ENCODE results near the gene C10orf90. TPM values are rescaled to one million over a fixed set of nuclear protein-coding genes. Genes with fewer than 3 reads are reported as not detected.

Gene C10orf90
- total RNA-seq, 3 donors from 2014 or later = 0.16 to 30.4 (median 3.9) TPM

DNA sequence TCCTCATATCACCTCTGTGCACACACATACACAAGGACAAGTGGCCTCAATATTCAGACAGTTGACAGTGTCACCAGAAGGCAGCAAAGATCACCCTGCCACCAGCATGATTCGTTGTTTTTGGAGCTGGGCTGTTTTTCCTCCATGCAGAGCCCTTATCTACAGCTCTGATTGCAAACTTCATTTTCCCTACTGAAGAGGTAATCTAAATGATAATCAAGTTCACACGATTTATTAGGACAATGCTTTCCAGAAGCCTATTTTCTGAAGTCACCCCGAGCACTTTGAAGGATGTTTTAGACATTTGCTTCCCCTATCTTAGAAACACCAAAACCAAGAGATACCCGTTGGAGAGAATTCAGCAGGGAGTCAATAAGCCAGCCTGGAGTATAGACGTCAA is 236.3 kb downstream of the C10orf90 start:
- peaks cover 4% of the 10 kb centered on the region in 2 donors for H3K9me3 ChIP-seq
- TF ChIP-seq, protein P1, sequence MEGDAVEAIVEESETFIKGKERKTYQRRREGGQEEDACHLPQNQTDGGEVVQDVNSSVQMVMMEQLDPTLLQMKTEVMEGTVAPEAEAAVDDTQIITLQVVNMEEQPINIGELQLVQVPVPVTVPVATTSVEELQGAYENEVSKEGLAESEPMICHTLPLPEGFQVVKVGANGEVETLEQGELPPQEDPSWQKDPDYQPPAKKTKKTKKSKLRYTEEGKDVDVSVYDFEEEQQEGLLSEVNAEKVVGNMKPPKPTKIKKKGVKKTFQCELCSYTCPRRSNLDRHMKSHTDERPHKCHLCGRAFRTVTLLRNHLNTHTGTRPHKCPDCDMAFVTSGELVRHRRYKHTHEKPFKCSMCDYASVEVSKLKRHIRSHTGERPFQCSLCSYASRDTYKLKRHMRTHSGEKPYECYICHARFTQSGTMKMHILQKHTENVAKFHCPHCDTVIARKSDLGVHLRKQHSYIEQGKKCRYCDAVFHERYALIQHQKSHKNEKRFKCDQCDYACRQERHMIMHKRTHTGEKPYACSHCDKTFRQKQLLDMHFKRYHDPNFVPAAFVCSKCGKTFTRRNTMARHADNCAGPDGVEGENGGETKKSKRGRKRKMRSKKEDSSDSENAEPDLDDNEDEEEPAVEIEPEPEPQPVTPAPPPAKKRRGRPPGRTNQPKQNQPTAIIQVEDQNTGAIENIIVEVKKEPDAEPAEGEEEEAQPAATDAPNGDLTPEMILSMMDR (IDR thresholded peaks at IDR 0.05) = no peak
- TF ChIP-seq POLR2AphosphoS5 (IDR thresholded peaks at IDR 0.05) = no peak
- intact Hi-C loops (cut with DNase I; ENCODE audit: low total_unique reads) = no loop called here
- H3K27ac ChIP-seq = no peak overlapping the region
- H3K36me3 ChIP-seq = no peaks in the 10 kb centered on the region
- DNase-seq (ENCODE audit: low spot score in 2 of 2) = no peak
- H3K4me3 ChIP-seq = no peak overlapping the region
- no peaks in the 10 kb centered on the region for H3K4me1 ChIP-seq
- no peaks in the 10 kb centered on the region for H3K27me3 ChIP-seq

DNA sequence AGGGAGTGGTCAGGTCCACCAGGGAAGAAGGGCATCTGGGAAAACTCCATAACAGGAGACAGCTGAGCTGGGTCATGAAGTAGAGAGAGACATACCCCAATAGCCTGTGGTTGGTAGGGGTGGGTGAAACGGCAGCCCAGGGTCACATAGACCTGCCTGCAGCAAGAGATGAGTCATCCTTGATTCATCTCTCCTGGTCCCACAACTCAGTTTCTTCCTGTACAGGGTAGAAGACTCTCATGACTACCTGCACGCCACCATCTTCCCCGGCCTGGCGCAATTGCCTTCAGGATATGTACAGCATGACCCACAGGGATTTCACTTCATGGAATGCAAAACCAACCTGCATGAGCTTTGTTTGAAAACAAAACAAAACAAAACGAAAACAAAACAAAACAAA is 237.1 kb downstream of the C10orf90 start:
- Histone ChIP-seq H3K9me3 (no peaks in the 10 kb centered on the region), H3K4me3 (no peak overlapping the region), H3K4me1 (no peaks in the 10 kb centered on the region), H3K27ac (no peak overlapping the region), H3K36me3 (no peaks in the 10 kb centered on the region), H3K27me3 (no peaks in the 10 kb centered on the region)
- no peak for DNase-seq (ENCODE audit: low spot score in 2 of 2)
- intact Hi-C loops (cut with DNase I; ENCODE audit: low total_unique reads) = no loop called here
- TF ChIP-seq POLR2AphosphoS5 (IDR thresholded peaks at IDR 0.05) = no peak

DNA sequence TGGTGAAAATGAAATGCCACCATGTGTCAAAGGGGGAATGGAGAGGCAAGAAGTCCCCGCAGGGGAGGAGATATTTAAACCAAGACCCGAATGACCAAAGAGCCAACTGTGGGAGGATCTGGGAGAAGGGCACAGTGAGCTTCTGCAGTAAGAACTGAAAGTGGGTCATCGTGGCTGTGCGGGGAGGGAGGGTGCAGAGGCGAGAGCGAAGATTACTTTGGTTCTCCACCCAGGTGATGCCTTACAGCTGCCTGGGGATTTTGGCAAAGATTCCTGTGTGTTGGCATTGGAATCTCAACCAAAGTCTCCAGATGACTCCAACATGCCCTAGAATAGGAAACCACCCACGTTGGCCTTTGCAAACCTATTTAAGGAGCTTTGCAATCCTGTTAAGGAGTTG is 238.0 kb downstream of the C10orf90 start:
- Histone ChIP-seq H3K4me3 (no peak overlapping the region), H3K36me3 (no peaks in the 10 kb centered on the region), H3K27me3 (no peaks in the 10 kb centered on the region), H3K27ac (no peak overlapping the region), H3K9me3 (no peaks in the 10 kb centered on the region), H3K4me1 (no peaks in the 10 kb centered on the region)
- TF ChIP-seq POLR2AphosphoS5 (IDR thresholded peaks at IDR 0.05) (no peak), POLR2A (IDR thresholded peaks at IDR 0.05) (no peak)
- TF ChIP-seq, protein P1 (IDR thresholded peaks at IDR 0.05) = no peak
- DNase-seq (ENCODE audit: low spot score in 2 of 2) = no peak
- intact Hi-C loops (cut with DNase I; ENCODE audit: low total_unique reads) = no loop called here

DNA sequence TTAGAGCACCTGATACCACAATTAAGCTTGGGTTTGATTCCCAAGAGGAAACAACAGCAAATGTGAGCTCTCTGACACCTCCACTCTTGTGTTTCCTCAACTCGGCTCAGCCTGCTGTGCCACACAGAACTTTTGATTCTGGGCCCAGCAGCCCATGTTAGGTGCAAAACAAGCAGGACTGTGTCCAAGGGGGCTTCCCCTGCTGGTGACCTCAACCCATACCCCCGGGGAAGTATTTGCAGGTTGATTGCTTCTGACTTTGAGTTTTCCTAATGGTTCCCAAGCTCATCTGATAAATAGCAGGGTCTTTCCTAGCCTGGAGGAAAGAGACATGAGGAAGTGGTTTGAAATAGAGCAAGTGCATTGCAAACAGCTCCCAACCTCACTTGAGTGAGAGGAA is 238.7 kb downstream of the C10orf90 start:
- no peak for TF ChIP-seq POLR2AphosphoS5 (IDR thresholded peaks at IDR 0.05)
- no peak for TF ChIP-seq POLR2A (IDR thresholded peaks at IDR 0.05)
- TF ChIP-seq, protein P1 (IDR thresholded peaks at IDR 0.05) = no peak

DNA sequence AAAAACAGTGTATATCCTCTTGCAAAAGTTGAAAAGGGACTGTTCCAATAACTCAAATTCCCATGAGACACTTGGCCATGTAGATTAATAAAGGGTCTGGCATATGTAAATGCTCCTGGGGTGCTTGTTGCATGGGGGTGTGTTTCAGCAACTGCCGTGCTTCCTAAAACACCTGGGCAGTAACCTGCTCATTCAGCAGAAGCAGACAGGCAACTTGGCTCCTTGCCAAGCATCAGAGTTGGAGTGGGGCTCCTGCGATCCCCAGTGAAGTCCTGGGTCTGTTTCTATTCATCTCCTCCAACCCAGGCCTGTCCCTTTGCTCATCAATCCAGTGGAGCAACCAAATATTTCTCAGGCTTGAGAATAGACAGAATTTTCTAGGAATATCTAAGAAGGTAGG is 240.0 kb downstream of the C10orf90 start:
- Histone ChIP-seq H3K27ac (no peak overlapping the region), H3K4me1 (no peaks in the 10 kb centered on the region), H3K27me3 (no peaks in the 10 kb centered on the region), H3K9me3 (no peaks in the 10 kb centered on the region), H3K4me3 (no peak overlapping the region), H3K36me3 (no peaks in the 10 kb centered on the region)
- TF ChIP-seq POLR2AphosphoS5 (IDR thresholded peaks at IDR 0.05) (no peak), POLR2A (IDR thresholded peaks at IDR 0.05) (no peak)
- TF ChIP-seq, protein P1 (IDR thresholded peaks at IDR 0.05) = no peak
- DNase-seq (ENCODE audit: low spot score in 2 of 2) = no peak
- intact Hi-C loops (cut with DNase I; ENCODE audit: low total_unique reads) = no loop called here

More for the DNA sequence above, 238.7 kb downstream of the C10orf90 start:
- Histone ChIP-seq H3K9me3 (no peaks in the 10 kb centered on the region), H3K27me3 (no peaks in the 10 kb centered on the region), H3K4me1 (no peaks in the 10 kb centered on the region), H3K36me3 (no peaks in the 10 kb centered on the region), H3K4me3 (no peak overlapping the region), H3K27ac (no peak overlapping the region)
- intact Hi-C loops (cut with DNase I; ENCODE audit: low total_unique reads) = no loop called here
- DNase-seq (ENCODE audit: low spot score in 2 of 2) = no peak

DNA sequence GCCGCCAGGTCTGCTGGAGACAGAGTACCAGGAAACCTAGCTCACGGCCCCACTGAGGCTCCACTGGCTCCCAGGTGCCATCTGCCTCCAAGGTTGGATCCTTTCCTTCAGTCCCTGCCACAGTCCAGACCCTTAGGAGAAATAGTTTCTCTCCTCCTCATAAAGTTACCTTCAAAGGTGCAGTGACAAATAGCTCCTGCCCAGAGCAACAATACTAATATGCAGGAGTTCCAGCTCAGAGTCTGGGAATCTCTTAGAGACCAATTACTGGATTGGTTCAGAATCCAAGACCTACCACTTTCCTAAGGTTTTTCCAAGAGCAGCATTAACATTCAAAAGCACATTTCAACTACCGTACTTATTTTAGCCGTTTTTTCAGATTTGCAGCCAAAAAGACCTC is 241.2 kb downstream of the C10orf90 start:
- DNase-seq (ENCODE audit: low spot score in 2 of 2) = no peak
- Histone ChIP-seq H3K4me1 (no peaks in the 10 kb centered on the region), H3K27ac (no peak overlapping the region), H3K9me3 (peaks cover 0 to under 1% of the 10 kb centered on the region in 2 donors), H3K36me3 (no peaks in the 10 kb centered on the region), H3K27me3 (no peaks in the 10 kb centered on the region), H3K4me3 (no peak overlapping the region)
- intact Hi-C loops (cut with DNase I; ENCODE audit: low total_unique reads) = no loop called here
- TF ChIP-seq, protein P1 (IDR thresholded peaks at IDR 0.05) = no peak
- no peak for TF ChIP-seq POLR2A (IDR thresholded peaks at IDR 0.05)

Measured in breast epithelium (tissue), 4 donors.